HG03025 (cell line): ENCODE data around the gene SLC5A9.

ENCODE experiments used
- ATAC-seq: cut with Tn5 transposase; IDR thresholded peaks from one replicate; pipeline ENCODE4 v1.9.1; 2021; ENCODE audit warnings: mild to moderate bottlenecking, moderate library complexity; ENCODE audit not compliant: unreplicated experiment, low FRiP score

The SLC5A9 gene

GRCh38 chr1:48294656-48295055, 72.1 kb downstream of the SLC5A9 start:
- no peak for ATAC-seq
